Measurements from ENCODE around the gene IFIT5. TPM values are rescaled to one million over a fixed set of nuclear protein-coding genes. Genes with fewer than 3 reads are reported as not detected.
"Not testable (repeated sequence)": the region's sequence is repeated elsewhere in the genome, so short reads cannot be mapped to it uniquely, and the experiment has no call there.

IFIT5 gene
- total RNA-seq, 4 donors from 2014 or later = 6.1 to 10.3 (median 7.3) TPM

DNA sequence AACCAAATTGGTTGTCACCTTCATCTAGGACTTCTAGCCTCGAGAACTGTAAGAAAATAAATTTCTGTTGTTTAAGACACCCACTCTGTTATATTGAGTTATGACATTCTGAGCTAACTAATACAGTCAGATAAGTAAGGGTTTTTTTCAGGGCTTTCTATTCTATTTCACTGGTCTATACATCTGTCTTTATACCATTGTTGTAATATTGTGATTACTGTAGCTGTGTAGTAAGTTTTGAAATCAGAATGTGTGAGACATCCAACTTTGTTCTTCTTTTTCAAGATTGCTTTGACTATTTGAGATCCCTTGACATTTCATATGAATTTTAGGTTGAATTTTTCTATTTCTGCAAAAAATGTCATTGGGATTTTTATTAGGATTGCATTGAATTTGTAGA is 14.4 kb upstream of the IFIT5 start:
- DNase-seq (ENCODE audit: low spot score in 2 of 2) = no peak
- TF ChIP-seq, protein P1, sequence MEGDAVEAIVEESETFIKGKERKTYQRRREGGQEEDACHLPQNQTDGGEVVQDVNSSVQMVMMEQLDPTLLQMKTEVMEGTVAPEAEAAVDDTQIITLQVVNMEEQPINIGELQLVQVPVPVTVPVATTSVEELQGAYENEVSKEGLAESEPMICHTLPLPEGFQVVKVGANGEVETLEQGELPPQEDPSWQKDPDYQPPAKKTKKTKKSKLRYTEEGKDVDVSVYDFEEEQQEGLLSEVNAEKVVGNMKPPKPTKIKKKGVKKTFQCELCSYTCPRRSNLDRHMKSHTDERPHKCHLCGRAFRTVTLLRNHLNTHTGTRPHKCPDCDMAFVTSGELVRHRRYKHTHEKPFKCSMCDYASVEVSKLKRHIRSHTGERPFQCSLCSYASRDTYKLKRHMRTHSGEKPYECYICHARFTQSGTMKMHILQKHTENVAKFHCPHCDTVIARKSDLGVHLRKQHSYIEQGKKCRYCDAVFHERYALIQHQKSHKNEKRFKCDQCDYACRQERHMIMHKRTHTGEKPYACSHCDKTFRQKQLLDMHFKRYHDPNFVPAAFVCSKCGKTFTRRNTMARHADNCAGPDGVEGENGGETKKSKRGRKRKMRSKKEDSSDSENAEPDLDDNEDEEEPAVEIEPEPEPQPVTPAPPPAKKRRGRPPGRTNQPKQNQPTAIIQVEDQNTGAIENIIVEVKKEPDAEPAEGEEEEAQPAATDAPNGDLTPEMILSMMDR (IDR thresholded peaks at IDR 0.05) = no peak
- TF ChIP-seq POLR2A (IDR thresholded peaks at IDR 0.05) = no peak
- 89 to 94% methylated on average over 1 of the region's 1 CpG for WGBS, 2 donors
- H3K4me3 ChIP-seq (ENCODE audit: low read depth, poor library complexity, severe bottlenecking) = no peak overlapping the region
- intact Hi-C loops (cut with DNase I; ENCODE audit: low total_unique reads) = no loop called here

DNA sequence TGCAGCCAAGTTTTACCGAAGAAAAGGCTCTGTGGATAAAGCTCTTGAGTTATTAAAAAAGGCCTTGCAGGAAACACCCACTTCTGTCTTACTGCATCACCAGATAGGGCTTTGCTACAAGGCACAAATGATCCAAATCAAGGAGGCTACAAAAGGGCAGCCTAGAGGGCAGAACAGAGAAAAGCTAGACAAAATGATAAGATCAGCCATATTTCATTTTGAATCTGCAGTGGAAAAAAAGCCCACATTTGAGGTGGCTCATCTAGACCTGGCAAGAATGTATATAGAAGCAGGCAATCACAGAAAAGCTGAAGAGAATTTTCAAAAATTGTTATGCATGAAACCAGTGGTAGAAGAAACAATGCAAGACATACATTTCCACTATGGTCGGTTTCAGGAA is 11.3 kb upstream of the IFIT5 start:
- TF ChIP-seq POLR2A (IDR thresholded peaks at IDR 0.05) = no peak
- intact Hi-C loops (cut with DNase I; ENCODE audit: low total_unique reads) = no loop called here
- WGBS, 2 donors = 85 to 86% methylated on average over 2 of the region's 2 CpGs
- H3K4me3 ChIP-seq (ENCODE audit: low read depth, poor library complexity, severe bottlenecking) = no peak overlapping the region
- DNase-seq (ENCODE audit: low spot score in 2 of 2) = no peak

DNA sequence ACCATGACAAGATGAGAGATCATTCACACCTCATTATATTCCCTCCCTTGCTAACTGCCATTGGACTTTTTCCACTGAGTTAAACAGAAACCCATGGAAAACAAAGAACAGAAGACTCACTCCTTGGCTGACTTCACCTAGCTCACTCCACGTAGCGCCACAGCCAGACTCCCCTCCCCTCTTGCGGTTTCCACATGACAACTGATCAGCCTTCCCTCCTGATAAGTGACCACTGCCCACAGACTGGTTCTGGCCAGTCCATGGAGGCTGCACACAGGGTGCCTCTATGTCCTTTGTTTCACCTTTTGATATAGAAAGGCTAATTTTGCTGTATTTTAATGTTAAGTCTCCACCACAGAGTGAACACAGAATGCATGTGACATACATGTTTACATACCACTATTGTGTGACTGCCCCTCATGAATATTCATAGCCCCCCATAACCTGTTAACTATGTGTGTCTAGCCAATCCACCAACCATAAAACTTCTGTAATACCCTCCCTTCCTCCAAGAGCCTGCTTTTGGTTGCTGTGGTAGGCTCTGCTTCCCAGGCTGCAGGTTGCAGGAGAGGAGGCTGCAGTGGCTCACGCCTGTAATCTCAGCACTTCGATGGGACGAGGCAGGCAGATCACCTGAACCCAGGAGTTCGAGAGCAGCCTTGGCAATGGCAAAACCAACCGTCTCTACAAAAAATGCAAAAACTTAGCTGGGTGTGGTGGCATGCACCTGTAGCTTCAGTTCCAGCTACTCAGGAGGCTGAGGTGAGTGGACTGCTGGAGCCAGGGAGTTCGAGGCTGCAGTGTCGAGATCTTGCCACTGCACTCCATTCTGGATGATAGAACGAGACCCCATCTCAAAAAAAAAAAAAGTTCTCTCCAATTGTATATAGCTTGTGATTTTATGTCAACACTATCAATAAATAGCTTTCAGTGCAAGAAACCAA is 10.0 kb upstream of the IFIT5 start:
- TF ChIP-seq, protein P1 (IDR thresholded peaks at IDR 0.05) = no peak
- no peak for TF ChIP-seq POLR2A (IDR thresholded peaks at IDR 0.05)
- 90 to 92% methylated on average over 11 of the region's 11 CpGs for WGBS, 2 donors
- intact Hi-C loops (cut with DNase I; ENCODE audit: low total_unique reads) = no loop called here
- H3K4me3 ChIP-seq (ENCODE audit: low read depth, poor library complexity, severe bottlenecking) = no peak overlapping the region
- no peak for DNase-seq (ENCODE audit: low spot score in 2 of 2)

DNA sequence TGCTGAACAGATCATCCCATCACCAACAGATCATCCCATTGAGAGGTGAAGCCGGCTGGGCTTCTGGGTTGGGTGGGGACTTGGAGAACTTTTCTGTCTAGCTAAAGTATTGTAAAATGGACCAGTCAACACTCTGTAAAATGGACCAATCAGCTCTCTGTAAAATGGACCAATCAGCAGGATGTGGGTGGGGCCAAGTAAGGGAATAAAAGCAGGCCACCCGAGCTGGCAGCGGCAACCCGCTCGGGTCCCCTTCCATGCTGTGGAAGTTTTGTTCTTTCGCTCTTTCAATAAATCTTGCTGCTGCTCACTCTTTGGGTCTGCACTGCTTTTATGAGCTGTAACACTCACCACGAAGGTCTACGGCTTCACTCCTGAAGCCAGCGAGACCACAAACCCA is 8.2 kb upstream of the IFIT5 start:
- intact Hi-C loops (cut with DNase I; ENCODE audit: low total_unique reads); DNase-seq (ENCODE audit: low spot score in 2 of 2); H3K4me3 ChIP-seq (ENCODE audit: low read depth, poor library complexity, severe bottlenecking): not testable (repeated sequence)
- WGBS, 2 donors = 94 to 97% methylated on average over 9 of the region's 9 CpGs

DNA sequence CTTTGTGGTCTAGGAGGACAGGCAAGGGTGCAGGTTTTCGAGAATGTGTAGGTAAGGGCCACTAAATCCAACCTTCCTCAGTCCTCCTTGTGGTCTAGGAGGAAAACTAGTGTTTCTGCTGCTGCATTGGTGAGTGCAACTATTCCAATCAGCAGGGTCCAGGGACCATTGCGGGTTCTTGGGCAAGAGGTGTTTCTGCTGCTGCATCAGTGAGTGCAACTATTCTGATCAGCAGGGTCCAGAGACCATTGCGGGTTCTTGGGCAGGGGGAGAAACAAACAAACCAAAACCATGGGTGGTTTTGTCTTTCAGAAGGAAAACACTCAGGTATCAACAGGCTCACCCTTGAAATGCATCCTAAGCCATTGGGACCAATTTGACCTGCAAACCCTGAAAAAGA is 6.6 kb upstream of the IFIT5 start:
- DNase-seq (ENCODE audit: low spot score in 2 of 2); intact Hi-C loops (cut with DNase I; ENCODE audit: low total_unique reads); H3K4me3 ChIP-seq (ENCODE audit: low read depth, poor library complexity, severe bottlenecking): not testable (repeated sequence)
- WGBS, 2 donors = 98 to 100% methylated on average over 3 of the region's 3 CpGs

DNA sequence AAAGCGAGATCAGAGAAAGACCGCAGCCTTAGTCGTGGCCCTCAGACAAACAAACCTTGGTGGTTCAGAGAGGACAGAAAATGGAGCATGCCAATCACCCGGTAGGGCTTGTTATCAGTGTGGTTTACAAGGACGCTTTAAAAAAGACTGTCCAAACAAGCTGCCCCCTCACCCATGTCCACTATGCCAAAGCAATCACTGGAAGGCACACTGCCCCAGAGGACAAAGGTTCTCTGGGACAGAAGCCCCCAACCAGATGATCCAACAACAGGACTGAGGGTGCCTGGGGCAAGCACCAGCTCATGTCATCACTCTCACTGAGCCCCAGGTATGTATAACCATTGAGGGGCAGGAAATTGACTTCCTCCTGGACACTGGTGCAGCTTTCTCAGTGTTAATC is 5.1 kb upstream of the IFIT5 start:
- 96 to 99% methylated on average over 5 of the region's 5 CpGs for WGBS, 2 donors
- DNase-seq (ENCODE audit: low spot score in 2 of 2); intact Hi-C loops (cut with DNase I; ENCODE audit: low total_unique reads); H3K4me3 ChIP-seq (ENCODE audit: low read depth, poor library complexity, severe bottlenecking): not testable (repeated sequence)

DNA sequence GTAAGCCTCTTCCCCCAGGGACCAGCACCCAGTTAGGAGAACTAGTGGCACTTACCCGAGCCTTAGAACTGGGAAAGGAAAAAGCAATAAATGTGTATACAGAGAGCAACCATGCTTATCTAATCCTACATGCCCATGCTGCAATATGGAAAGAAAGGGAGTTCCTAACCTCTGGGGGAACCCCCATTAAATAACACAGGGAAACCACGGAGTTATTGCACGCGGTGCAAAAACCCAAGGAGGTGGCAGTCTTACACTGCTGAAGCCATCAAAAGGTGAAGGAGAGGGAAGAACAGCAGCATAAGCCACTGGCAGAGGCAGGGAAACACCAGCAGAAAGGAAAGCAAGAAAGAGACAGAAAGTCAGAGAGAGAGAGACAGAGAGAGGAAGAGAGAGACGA is 3.8 kb upstream of the IFIT5 start:
- DNase-seq (ENCODE audit: low spot score in 2 of 2); H3K4me3 ChIP-seq (ENCODE audit: low read depth, poor library complexity, severe bottlenecking); intact Hi-C loops (cut with DNase I; ENCODE audit: low total_unique reads): not testable (repeated sequence)
- WGBS, 2 donors = 75 to 88% methylated on average over 5 of the region's 5 CpGs

DNA sequence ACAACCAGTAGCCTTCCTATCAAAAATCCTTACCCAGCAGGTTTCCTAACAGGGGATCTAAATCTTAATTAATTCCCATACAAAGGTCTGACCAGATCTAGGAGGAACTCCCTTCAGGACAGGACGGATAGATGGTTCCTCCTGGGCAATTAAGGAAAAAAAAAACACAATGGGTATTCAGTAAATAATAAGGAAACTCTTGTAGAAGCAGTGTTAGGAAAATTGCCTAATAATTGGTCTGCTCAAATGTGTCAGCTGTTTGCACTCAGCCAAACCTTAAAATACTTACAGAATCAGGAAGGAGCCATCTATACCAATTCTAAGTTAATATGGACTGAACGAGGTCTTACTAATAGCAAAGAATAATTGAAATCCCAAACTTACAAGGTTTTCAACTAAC is 3.2 kb upstream of the IFIT5 start:
- intact Hi-C loops (cut with DNase I; ENCODE audit: low total_unique reads); DNase-seq (ENCODE audit: low spot score in 2 of 2); H3K4me3 ChIP-seq (ENCODE audit: low read depth, poor library complexity, severe bottlenecking): not testable (repeated sequence)
- 73 to 78% methylated on average over 2 of the region's 2 CpGs for WGBS, 2 donors

DNA sequence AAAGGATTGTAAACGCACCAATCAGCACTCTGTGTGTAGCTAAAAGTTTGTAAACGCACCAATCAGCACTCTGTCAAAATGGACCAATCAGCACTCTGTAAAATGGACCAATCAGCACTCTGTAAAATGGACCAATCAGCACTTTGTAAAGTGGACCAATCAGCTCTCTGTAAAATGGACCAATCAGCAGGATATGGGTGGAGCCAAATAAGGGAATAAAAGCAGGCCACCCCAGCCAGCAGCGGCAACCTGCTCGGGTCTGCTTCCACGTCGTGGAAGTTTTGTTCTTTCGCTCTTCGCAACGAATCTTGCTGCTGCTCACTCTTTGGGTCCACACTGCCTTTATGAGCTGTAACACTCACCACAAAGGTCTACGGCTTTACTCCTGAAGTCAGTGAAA is 2.1 kb upstream of the IFIT5 start:
- intact Hi-C loops (cut with DNase I; ENCODE audit: low total_unique reads); DNase-seq (ENCODE audit: low spot score in 2 of 2); H3K4me3 ChIP-seq (ENCODE audit: low read depth, poor library complexity, severe bottlenecking): not testable (repeated sequence)
- WGBS, 2 donors = 84 to 90% methylated on average over 10 of the region's 10 CpGs
